Activated CD8-positive, alpha-beta memory T cell treated with anti-CD3 and anti-CD28 coated beads, Interleukin-2, amount 50 U/mL, for 1 hour (primary cell): Measurements from ENCODE around the gene RRAD.

Source experiments
- DNase-seq: peaks from one replicate; pipeline ENCODE4 v3.0.0-alpha.2; 2020; ENCODE audit errors: extremely low read depth

Gene RRAD

DNA sequence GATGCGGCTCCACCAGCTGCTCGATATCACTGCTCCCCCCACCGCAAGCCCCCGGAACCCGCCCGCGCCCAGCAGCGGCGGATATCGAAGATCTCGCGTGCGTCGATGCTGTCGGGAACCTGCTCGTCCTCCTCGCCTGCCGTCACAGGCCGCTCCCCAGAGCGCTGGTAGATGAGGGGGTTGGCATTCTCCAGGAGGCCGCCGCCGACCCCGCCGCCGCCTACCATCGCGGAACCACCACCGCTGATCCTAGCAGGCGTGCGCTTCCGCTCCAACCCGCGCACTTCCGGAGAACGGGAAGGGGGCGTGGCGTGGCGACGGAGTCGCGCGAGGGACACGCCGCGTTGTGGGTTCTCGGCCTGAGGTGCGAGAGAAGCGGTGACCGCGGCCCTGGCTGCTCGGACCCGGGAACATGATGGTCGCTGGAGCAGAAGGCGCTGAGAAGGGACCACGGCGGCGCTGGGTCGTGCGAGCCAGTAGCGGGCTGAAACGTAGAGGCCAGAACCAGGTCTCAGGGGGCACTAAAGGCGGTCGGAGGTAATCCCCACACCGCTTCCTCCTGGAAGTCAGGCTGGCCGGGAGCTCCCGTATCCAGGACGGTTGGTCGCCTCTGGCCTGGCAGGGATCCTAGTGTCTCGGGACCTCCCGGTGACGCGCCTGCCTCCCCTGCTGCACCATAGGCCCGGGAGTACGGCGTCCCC, 9.0 kb upstream of the RRAD start, which contains the start of gene CIAO2B:
Gene CIAO2B, minus strand, starts transcription at position 265 of the 701 bp plus-strand sequence. Its CDS starts 38 bp downstream, at position 227.
- peak; percentile 58 for DNase-seq

DNA sequence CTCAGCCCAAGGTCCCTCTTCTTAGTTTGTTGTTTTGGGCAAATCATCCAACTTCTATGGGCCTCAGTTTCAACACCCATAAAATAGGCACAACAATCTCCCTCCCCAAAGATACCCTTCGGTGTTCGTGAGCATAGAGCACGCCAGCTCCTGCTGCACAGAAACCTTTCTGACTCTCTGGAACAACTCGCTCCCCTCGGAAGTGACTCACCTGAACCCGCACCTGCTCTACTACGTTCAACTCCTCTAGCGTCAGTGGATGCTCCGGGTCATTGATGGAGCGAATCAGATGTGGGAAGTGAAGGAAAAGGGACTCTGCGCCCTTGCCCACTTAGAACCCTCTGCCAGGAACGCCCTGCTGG, 8.4 kb upstream of the RRAD start:
- DNase-seq: peak; percentile 56

DNA sequence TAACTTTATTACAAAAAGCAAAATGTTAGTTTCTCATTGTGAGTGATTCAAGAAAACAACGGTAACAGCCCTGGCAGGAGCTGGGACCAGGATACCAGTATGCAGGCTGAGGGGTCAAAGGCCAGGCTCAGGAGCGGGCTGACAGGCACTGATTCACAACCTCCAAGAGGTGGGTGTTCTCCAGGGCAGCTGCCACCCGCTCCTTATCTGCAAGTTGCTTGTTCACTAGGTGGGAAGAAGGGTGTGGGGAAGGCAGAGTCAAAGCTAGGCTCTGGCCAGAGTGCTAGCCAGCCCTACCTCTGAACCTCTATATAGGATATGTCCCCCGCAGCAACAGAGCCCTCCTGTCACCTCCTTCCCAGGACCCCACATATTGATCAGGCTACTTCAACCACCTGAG, 6.7 kb upstream of the RRAD start:
- DNase-seq: no peak

DNA sequence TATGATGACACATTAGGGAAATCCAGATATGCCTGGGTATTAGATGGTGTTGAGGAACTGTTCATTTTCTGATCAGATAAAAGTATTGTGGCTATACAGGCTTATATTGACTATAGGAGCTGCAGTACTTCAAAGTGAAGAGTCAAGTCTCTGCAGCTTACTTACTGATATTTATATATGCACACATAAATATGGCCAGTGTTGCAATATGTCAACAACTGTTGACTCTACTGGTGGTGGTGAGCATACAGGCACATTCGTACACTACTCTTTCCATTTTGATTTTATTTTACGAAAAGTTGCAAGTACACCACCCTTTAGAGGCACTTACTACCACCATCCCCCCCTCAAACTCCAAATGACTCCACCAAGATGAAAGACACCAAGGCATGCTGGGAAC, 6.3 kb upstream of the RRAD start:
- no peak for DNase-seq

DNA sequence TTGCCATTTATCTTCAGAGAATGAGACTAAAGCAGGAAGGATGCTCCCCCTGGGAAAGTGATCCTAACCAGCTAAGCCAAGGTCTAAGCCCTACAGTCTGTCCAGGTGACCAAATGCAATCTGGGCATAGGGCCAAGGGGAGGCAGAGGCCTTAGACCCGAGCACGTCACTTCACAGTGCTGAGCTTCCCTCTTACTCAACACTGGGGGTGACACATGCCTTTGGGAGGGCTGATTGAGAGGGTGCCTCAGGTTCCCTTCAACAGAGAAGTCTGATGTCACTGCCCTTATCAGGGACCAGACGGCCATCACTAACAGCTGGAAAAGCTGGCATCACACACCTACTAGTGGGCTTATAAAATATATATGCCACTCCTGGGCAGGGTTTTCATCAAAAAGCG, 4.9 kb upstream of the RRAD start:
- DNase-seq: no peak

DNA sequence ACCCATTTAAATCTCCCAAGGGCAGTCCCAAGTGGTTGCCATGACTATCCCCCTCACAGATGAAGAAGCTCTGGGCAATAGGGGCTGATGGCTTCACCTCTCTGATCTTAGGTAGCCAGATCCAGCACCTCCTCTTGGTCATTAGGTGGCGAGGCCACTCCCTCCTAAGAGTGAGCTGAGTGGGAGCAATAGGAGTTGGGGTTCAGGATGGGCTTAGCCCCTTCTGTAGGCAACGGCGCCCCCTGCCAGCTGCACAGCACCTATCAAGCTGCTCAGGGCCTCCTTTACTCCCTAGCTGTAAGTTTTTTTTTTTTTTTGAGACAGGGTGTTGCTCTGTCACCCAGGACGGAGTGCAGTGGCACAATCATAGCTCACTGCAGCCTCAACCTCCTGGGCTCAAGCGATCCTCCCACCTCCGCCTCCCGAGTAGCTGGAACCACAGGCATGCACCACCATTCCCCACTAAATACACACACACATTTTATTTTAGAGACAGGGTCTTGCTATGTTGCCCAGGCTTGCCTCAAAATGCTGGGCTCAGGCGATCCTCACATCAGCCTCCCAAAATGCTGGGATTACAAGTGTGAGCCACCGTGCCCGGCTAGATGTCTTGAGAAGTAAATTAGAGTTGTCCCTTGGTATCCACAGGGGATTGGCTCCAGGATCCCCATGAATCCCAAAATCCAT, 3.5 kb upstream of the RRAD start:
- no peak for DNase-seq

DNA sequence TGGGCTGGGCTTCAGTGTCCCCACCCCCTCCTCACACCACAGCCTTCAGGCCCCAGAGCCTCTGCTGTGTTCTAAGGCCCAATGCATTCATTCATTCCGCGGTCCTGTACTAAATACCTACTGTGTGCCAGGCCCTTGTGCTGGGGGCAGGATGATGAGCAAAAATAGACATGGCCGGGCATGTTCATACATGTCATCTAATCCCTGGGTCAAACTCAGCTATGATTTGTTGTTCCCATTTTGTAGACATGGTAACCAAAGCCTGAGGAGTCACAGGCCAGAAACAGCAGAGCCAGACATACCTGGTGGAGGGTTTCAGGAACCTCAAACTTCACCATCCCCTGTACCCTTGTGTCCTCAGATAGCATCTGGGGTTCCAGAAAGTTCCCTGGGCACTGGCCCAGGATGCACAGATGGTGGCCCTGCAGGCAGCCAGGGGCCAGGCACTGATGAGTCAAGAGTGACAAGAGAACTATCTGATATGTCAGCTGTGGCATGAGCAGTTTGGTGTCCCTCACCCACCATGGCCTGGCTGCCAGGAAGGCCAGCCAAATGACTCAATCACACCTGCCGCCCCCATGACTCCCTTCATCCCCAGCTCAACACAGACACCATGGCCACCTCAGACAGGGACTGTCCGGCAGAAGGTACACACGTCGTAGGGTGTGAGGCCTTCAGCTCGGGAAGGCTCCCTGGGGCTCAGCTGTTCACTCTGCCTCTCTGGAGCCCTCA, 2.7 kb upstream of the RRAD start:
- no peak for DNase-seq

DNA sequence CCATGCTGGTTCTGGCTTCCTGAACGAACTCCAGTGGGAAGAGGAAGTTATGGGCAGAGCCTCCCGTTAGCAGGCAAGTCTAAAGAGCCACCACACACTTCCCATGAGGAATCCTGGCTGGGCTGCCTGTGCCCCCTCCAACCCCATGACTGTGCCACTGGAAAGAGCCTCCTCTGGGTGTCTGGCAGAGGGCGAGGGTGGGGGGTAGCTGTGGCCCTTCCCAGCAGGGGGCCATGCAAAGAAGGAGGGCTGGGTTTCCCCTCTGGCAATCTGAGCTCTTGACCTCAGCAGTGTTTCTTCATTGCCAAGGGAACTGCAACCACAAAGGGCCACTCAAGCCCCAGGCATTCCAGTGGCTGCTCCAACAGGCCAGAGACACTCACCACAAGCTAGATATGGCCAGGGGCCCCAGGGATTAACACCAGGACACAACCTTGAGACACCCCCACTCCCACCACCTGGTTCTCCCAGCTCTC, 1.7 kb upstream of the RRAD start:
- DNase-seq: no peak

DNA sequence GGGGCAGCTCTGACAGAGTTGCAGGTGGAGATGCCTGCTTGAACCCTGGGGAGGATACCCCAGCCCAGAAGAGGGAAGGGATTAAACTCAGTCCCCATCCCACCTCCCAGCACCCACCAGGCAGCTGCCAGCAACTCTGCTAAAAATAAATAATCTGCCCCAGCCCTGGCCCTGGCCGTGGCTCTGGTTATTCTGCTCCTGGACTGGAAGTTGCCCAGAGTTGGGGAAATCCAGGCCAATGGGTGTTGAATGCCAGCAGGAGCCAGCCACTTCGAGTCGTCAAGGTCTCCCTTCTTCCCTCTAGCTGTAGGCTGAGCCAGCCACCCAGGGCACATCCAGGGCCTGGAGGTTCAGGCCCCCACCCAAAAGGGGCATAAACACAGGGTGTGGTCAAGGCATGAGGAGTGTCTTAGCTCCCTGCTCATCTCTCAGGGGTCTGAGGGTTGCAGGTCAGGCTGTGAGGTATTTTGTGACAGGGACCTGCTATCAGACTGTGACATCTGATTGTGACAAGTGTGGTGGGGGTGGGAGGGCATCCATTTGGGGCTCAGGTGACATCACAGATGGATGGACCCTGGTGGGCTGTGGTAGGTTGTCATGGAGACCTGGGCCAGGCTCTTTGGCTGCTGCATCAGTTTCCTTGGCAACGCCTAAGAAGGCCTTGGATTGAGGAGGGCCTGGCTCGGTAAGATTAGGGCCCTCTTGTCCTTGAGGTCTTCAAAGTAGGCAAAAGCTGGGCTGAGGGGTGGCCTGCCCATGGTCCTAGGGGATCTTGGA, 1.0 kb upstream of the RRAD start:
- DNase-seq: no peak

DNA sequence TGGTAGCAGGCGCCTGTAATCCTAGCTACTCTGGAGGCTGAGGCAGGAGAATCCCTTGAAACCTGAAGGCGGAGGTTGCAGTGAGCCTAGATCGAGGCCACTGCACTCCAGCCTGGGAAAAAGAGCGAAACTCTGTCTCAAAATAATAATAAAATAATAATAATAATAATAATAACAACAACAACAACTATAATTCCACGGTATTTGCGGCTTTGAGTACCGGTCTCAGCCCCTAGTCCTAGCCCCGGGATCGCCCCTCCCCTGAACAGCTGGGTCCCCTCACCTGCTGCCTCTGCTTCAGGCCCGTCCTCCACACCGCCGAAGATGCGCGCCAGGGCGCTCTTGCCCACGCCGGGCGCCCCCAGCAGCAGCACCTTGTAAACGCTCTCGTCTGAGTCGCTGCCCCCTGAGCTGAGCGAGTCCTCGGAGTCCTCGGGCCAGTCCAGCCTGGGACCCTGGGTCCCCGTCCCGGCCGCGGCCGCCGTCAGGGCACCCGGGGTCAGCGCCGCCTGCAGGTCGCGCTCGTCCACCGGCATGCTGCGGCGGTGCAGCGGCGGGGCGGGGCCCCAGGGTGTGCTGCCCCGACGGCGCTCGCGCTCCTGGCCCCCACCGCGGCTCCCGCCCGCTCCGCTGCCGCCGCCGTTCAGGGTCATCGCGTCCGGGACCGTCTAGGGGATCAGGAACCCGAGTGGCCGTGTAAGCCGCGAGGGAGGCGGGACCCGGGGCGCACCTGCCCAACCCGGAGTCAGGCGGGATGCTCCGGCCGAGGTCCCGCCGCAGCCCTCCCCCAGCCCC, 611 bp downstream of the RRAD start:
- DNase-seq: no peak

DNA sequence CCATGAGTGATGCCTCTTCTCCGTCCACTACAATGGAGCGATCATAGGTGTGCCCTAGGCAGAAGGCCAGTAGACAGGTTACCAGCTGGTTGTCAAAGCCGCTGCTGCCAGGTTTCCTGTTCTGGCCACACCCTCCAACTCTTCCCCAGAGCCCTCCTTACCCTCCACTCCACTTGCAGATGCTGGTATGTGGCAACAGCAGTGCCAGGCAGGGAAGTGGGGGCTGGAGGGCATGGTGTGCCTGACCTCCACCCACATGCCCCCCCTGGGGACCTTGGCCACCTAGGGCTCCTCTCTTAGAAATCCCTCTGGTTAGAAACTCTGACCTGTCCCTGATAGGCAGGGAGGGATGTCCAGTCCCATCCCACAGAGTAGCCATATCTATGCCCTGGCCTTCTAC, 1.5 kb downstream of the RRAD start:
- no peak for DNase-seq

DNA sequence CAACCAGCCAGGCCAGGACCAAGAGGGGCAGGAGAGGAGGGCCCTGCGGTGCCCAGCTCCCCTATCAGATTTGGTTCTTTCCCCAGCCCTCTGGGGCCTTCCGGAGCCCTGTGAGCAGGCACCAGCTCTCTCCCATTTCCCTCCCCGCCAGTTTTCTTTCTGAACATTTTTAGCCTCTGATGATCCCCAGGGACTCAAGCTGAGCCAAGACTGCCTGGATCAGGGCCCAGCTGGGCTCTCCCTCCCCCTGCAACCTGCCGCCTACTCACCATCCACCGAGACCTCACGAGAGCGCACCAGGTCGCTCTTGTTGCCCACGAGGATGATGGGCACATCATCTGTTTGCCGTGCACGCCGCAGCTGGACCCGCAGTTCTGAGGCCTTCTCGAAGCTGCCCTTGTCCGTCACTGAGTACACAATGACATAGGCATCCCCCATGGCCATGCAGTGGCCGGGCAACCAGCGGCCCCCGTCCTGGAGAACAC, 2.0 kb downstream of the RRAD start:
- DNase-seq: no peak

DNA sequence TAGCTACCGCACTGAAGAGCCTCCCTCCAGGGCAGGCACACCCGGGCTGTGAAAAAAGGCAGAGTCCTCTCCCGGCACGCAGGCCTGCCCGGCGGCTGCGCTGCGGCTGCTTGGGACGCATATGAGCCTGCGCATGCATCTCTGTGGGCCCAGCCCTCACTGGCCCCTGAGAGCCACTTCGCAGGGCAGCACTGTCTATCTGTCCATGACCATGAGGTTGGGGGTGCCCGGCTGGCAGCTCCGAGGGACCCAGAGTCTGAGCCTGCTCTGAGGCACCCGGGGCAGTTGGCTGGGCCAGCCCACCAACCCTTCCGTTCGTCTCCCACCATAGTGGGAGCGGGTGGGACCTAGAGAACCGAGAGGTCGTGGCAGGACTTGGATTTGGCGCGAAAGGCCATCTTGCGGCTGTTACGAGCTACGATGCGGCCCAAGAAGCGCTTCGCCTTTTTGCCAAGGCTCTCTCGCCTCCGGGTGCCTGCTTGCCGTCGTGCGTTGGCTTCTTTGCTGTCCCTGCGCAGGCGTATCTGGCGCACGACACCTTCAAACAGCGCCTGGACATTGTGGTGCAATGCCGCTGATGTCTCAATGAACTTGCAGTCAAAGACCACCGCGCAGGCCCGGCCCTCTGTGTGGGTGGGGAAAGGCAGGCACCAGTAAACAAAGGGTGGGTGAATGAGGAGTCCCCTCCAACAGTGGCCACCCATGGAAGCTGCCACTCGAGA, 3.4 kb downstream of the RRAD start:
- DNase-seq: no peak

DNA sequence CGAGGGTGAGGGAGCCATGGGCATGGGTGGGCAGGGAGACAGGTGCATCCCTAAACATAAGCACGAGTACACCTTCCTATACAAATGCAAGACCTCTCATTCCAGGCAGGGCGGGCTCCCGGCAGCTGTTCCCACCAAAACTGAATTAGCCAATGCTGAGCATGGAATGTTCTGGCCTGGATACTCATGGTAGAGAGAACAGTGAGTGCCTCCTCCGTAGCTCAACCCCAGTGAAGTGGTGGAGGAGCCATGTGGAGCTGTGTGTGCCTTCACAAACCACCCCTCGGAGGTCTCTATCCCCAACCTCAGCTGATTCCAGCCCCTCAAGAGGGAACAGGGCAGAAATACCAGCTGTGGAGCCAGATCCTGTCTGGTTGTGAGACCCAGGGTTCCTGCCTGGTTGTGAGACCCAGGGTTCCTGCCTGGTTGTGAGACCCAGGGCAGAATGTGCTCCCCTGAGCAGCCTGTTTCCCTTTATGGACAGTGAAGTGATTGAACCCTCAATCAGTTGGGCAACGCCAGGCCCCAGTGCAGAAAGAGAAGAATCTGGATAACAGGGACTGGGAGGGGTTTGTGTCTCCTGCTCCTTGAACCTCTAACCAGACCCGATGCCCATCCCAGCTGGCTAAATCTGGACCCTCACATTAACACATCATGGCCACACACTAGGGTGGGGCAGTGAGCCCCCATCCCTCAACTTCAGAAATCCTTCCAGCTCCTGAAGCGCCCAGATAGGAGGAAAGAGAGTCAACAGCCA, 4.2 kb downstream of the RRAD start:
- no peak for DNase-seq

DNA sequence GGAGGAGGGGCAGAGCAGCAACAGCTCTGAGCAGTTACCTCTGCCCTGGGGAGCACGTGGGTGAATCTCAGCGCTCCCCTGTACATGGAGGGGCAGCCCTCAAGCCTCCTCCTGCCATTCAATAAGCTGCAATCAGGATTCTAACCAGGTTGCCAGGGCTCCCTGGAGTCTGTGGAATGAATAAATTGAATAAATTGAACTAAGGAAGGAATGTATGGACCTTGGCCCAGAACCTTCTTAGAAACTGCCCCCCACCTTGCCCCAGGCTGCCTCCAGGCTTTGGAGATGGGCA, 5.1 kb downstream of the RRAD start:
- no peak for DNase-seq

DNA sequence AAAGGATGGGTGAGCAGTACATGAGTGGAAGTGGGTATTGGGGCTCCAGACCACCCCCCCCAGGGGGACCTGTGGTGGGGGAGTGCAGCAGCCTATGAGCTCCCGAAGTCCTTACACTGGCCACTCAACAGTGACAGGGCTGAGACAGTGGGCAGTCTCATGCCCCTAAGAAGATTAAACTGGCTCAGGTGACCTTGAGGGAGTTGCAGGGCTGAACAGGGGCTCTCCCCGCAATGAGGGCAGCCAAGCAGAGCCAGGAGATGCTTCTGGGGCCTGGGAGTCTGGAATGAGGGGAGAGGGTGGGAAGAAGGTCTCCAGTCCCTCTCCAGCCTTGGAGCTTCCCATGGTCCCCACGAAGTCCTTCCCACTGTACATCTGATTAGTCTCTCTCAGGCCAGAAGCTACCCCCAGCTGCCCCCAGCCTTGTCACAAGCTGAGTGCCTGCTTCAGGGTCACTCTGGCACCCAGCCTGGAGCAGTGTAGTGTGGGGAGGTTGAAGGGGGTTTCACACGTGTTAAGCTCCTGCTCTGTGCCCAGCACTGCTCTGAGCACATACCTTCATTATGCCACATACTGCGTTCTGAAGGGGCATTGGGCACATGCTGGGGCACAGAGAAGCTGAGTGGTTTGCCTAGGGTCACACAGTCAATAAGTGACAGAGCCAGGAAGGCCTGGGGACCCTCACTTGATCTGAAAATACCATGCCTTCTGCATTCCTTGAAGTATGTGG, 5.6 kb downstream of the RRAD start:
- no peak for DNase-seq

DNA sequence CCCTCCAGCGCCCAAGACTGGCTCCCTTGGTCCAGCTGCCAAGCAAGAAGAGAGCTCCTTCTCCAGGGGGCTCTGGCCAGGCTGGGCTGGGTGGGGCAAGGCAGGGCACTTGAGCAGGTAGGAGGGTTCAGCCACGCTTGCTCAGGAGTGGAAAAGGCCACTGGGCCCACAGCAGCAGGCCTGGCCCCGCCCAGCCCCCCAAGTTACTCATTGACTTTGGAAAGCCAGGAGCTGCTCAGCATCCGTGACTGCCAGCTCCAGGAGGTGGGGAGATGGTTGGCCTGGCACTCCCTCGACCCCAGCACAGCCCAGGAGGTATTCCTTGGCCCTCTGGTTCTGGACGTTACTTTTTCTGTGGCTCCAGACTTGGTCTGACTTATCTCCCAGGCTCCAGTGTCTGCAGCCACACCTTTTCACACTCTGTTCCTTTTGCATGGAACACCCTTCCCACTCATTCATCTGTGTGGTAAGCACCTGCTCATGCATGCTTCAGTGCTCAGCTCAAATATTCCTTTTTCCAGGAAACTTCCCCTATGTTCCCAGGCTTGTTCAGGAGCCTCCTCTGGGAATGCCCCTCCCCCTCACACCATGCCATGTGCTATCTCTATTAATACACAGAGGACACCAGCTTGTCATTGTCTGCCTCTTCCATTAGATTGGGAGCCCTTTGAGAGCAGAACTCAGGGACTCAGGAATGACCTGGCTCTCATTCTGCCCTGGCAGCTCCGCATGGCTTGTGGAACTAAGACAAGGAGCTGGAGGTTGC, 6.3 kb downstream of the RRAD start, which contains the start of gene CDH16:
Gene CDH16, minus strand, starts transcription at position 83 of the 766 bp plus-strand sequence. CDS start 820 bp downstream, outside the sequence.
- DNase-seq: no peak

DNA sequence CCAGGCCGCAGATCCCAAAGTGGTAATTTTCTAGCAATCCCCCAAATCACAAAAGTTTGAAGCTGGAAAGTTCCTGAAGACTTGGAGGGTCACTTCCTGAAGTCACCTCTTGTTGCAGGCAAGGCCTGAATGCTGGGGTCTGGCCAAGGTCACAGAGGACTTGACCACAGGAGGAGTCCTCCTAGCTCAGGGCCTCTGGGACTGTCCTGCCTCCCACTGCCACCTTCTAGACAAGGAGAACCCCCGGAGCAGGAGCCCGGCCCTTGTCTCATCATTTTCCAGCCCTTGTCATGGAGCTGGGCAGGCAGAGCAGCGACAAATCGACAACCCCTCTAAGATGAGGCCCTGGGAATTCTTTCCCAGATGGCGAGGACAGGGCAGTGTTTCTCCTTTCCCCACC, 7.0 kb downstream of the RRAD start:
- DNase-seq: no peak
